ENCODE measurements around the gene SLC22A2.

DNA sequence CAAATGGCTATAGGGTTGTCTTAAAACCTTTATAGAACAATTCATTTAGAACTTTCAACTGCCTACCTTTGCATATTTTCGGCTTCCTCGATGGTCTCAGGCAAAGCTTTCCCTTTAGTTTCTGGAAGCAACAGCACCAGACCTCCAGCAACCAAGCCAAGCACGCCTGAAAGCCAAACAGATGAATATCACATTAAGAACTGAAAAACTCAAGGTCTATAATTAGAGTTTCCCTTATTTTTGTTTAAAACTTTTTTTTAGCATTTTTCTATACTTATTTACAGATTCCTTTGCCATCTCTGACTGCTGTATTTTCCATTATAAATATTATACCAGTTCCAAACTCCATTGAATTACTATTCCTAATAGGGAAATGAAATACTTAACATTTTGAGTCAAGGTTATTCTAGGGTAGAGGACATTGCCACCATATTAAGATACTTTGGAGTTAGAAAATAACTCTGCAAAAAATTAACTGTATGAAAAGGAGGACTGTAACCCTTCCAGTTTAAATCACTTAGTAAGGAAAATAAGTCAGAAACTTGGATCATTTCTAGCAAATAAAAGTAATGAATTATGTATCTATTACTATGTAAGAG lies 33.9 kb downstream of the SLC22A2 start:
- no peak for TF ChIP-seq CTCF (IDR thresholded peaks at IDR 0.05)
- no peak for TF ChIP-seq ZFX (IDR thresholded peaks at IDR 0.05; ENCODE audit: borderline replicate concordance)
